OCI-LY1 (cell line): ENCODE data around the gene STBD1.

Experiments used
- H2AFZ ChIP-seq: fragments of 200-600 bp; sonication (generic), shearing (Covaris generic); 2 replicates; pipeline ENCODE4 v1.6.0; 2014; ENCODE audit warnings: antibody characterized with exemption, mild to moderate bottlenecking, low read length
- H3F3A ChIP-seq: fragments of 200-600 bp; sonication (generic), shearing (Covaris generic); 2 replicates; pipeline ENCODE4 v1.6.0; 2014; ENCODE audit warnings: mild to moderate bottlenecking, antibody characterized with exemption, low read length, moderate library complexity; ENCODE audit not compliant: insufficient read depth
- H3K27ac ChIP-seq: fragments of 200-600 bp; sonication (generic); 2 replicates; pipeline ENCODE4 v1.5.1; 2014; ENCODE audit warnings: low read length, mixed run types, mild to moderate bottlenecking, low read depth; ENCODE audit not compliant: poor library complexity, severe bottlenecking
- H3K27me3 ChIP-seq: fragments of 200-600 bp; sonication (generic); 2 replicates; pipeline ENCODE4 v1.6.0; 2014; ENCODE audit warnings: antibody characterized with exemption, mild to moderate bottlenecking, low read length, moderate library complexity; ENCODE audit not compliant: insufficient read depth
- H3K36me3 ChIP-seq: fragments of 200-600 bp; sonication (generic); 2 replicates; pipeline ENCODE4 v1.6.1; 2014; ENCODE audit warnings: mild to moderate bottlenecking, antibody characterized with exemption, low read length, moderate library complexity, mixed read lengths; ENCODE audit not compliant: insufficient read depth
- H3K4me1 ChIP-seq: fragments of 200-600 bp; sonication (generic); 2 replicates; pipeline ENCODE4 v1.5.1; 2014; ENCODE audit warnings: mild to moderate bottlenecking, low read length, moderate library complexity; ENCODE audit not compliant: insufficient read depth, severe bottlenecking
- H3K4me2 ChIP-seq: fragments of 200-600 bp; sonication (generic), shearing (Covaris generic); 2 replicates; pipeline ENCODE4 v1.6.1; 2014; ENCODE audit warnings: low read length
- H3K4me3 ChIP-seq: fragments of 200-600 bp; sonication (generic); 2 replicates; pipeline ENCODE4 v1.5.1; 2014; ENCODE audit warnings: low read length, low read depth, mild to moderate bottlenecking, mixed read lengths; ENCODE audit not compliant: poor library complexity, severe bottlenecking
- H3K79me2 ChIP-seq: fragments of 200-600 bp; shearing (Covaris generic); 2 replicates; pipeline ENCODE4 v1.6.1; 2016; ENCODE audit warnings: mixed run types, low read length, mixed read lengths; ENCODE audit not compliant: insufficient read depth
- H3K9ac ChIP-seq: fragments of 200-600 bp; sonication (generic), shearing (Covaris generic); 2 replicates; pipeline ENCODE4 v1.6.1; 2014; ENCODE audit warnings: mild to moderate bottlenecking, low read length, mixed read lengths
- H3K9me2 ChIP-seq: fragments of 200-600 bp; sonication (generic), shearing (Covaris generic); 2 replicates; pipeline ENCODE4 v1.6.1; 2014; ENCODE audit warnings: low read depth, mild to moderate bottlenecking, low read length, mixed read lengths
- H3K9me3 ChIP-seq: fragments of 200-600 bp; shearing (Covaris generic); 2 replicates; pipeline ENCODE4 v1.6.1; 2014; ENCODE audit warnings: low read length, mixed read lengths
- H4K20me1 ChIP-seq: fragments of 200-600 bp; sonication (generic), shearing (Covaris generic); 2 replicates; pipeline ENCODE4 v1.6.0; 2016; ENCODE audit warnings: mild to moderate bottlenecking, low read length; ENCODE audit not compliant: insufficient read depth
- CTCF ChIP-seq: fragments of 200-600 bp; sonication (generic), shearing (Covaris generic); IDR thresholded peaks from 2 replicates; pipeline ENCODE4 v1.5.1; 2017; ENCODE audit warnings: mild to moderate bottlenecking, antibody characterized with exemption, low read length, moderate library complexity, mixed read lengths
- EZH2 ChIP-seq: fragments of 200-600 bp; sonication (generic), shearing (Covaris generic); IDR thresholded peaks from 2 replicates; pipeline ENCODE4 v1.8.0; 2017; ENCODE audit warnings: borderline replicate concordance, mixed run types, mild to moderate bottlenecking, antibody characterized with exemption, low read length, moderate library complexity, mixed read lengths

Gene STBD1

DNA sequence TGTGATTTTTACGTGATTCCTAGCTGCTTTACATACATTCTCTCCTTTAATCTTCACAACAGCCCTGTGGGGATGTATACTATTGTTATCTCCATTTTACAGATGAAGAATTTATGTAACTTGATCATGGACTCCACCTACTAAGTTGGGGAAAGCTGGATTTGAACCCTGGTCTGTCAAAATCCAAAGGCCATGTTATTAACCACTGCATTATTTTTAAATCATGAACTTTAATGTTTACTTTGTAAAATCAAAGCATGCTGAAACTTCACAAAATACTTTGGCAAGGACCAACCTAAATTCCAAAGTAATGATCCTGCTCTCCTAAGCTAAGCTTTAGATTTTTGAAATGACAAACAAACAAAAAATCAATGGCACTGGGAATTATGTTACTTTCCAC is 28.9 kb upstream of the STBD1 start:
- Histone ChIP-seq H3K79me2 (no peaks in the 10 kb centered on the region), H3K27ac (no peak overlapping the region)
- TF ChIP-seq EZH2 (no peak), CTCF (no peak)

DNA sequence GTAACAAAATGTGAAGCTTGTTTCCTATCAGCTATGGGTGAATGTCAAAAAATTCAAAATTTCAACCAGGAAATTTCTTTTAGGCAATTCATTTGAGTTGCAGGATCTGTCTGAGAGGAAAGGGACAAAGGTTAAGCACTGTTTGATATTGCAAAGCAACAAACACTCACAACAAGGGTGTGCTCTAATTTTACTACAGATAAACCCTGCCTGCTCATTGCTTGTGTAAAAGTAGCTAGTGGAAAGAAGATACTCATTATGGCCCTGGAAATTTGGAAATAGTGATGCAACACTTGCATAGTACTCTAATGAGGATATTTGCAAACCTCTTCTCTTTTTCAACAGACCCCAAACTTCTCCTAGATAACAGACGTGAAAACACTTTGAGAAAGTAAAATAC is 27.9 kb upstream of the STBD1 start:
- H3K36me3 ChIP-seq = no peaks in the 10 kb centered on the region
- H3K4me1 ChIP-seq = no peaks in the 10 kb centered on the region
- H3K9me3 ChIP-seq = no peaks in the 10 kb centered on the region
- no peak overlapping the region for H3K4me3 ChIP-seq
- TF ChIP-seq CTCF (no peak), EZH2 (no peak)
- H3K27me3 ChIP-seq = no peaks in the 10 kb centered on the region
- H3F3A ChIP-seq = no peaks in the 10 kb centered on the region
- H3K9me2 ChIP-seq = no peaks in the 10 kb centered on the region
- no peak overlapping the region for H2AFZ ChIP-seq
- H3K9ac ChIP-seq = no peak overlapping the region
- no peaks in the 10 kb centered on the region for H3K79me2 ChIP-seq
- no peak overlapping the region for H3K4me2 ChIP-seq
- no peaks in the 10 kb centered on the region for H4K20me1 ChIP-seq
- H3K27ac ChIP-seq = no peak overlapping the region

More for the DNA sequence above, 28.9 kb upstream of the STBD1 start:
- Histone ChIP-seq H4K20me1 (no peaks in the 10 kb centered on the region), H3K9me2 (no peaks in the 10 kb centered on the region), H3K4me2 (no peak overlapping the region), H2AFZ (no peak overlapping the region), H3K36me3 (no peaks in the 10 kb centered on the region), H3K4me3 (no peak overlapping the region), H3K9ac (no peak overlapping the region), H3K4me1 (no peaks in the 10 kb centered on the region), H3K27me3 (no peaks in the 10 kb centered on the region), H3K9me3 (no peaks in the 10 kb centered on the region), H3F3A (no peaks in the 10 kb centered on the region)

- H3K4me2 ChIP-seq = no peak overlapping the region
- no peaks in the 10 kb centered on the region for H3K9me3 ChIP-seq
- H3K4me1 ChIP-seq = no peaks in the 10 kb centered on the region
- H3K27me3 ChIP-seq = no peaks in the 10 kb centered on the region
- no peak overlapping the region for H3K27ac ChIP-seq
- H3K9me2 ChIP-seq = no peaks in the 10 kb centered on the region
- no peak overlapping the region for H2AFZ ChIP-seq
- H3F3A ChIP-seq = no peaks in the 10 kb centered on the region
- TF ChIP-seq CTCF (no peak), EZH2 (no peak)
- H3K79me2 ChIP-seq = no peaks in the 10 kb centered on the region
- H3K4me3 ChIP-seq = no peak overlapping the region
- H4K20me1 ChIP-seq = no peaks in the 10 kb centered on the region
- H3K9ac ChIP-seq = no peak overlapping the region
- H3K36me3 ChIP-seq = no peaks in the 10 kb centered on the region
Observed at GRCh38 chr4:76279462-76279861, 27.1 kb upstream of the STBD1 start.
